ENCODE results near the gene RNF130.

The RNF130 gene

GRCh38 chr5:179912951-179913350 is 158.6 kb downstream of the RNF130 start:
- no peak for DNase-seq

- no peak for DNase-seq
These were observed 159.2 kb downstream of the RNF130 start for GRCh38 chr5:179912386-179912785.

GRCh38 chr5:179909224-179909623 is 162.3 kb downstream of the RNF130 start:
- no peak for DNase-seq

GRCh38 chr5:179908528-179908927 is 163.0 kb downstream of the RNF130 start:
- no peak for DNase-seq

GRCh38 chr5:179907556-179908324 is 163.8 kb downstream of the RNF130 start, which contains the start of gene TBC1D9B:
TBC1D9B (minus strand) TSS chr5:179907897; CDS start chr5:179907821, 76 bp downstream.
- DNase-seq: peak in 1 of 2 experiments; percentile 69

- DNase-seq: no peak
These were observed 164.6 kb downstream of the RNF130 start for GRCh38 chr5:179906795-179907555.

- DNase-seq: no peak
These were observed 165.2 kb downstream of the RNF130 start for GRCh38 chr5:179906294-179906794.

GRCh38 chr5:179905161-179905560 is 166.4 kb downstream of the RNF130 start:
- no peak for DNase-seq
